ENCODE measurements around the gene CNTFR.

- no peak for TF ChIP-seq POLR2A (IDR thresholded peaks at IDR 0.05; ENCODE audit: control extremely low read depth in 1 of 2, low read depth in 2 of 2, low read length in 2 of 2)
- no peak for TF ChIP-seq EP300 (IDR thresholded peaks at IDR 0.05; ENCODE audit: borderline replicate concordance in 1 of 2, low read depth in 2 of 2, low read length in 2 of 2)
- no peak for TF ChIP-seq PHF8 (conservative IDR thresholded peaks at IDR 0.05; ENCODE audit: low read depth, low read length)
- no peak for TF ChIP-seq HDAC6 (IDR thresholded peaks at IDR 0.05; ENCODE audit: low read depth, low read length)
- TF ChIP-seq EZH2 (IDR thresholded peaks at IDR 0.05; ENCODE audit: low read depth, low read length, severe bottlenecking) = no peak
- no peak for TF ChIP-seq CTCF (IDR thresholded peaks at IDR 0.05; ENCODE audit: control extremely low read depth in 1 of 3, insufficient read depth in 1 of 3, low read depth in 1 of 3, low read length in 3 of 3)
- TF ChIP-seq ZNF274 (IDR thresholded peaks at IDR 0.05; ENCODE audit: borderline replicate concordance, extremely low read depth, low read length) = no peak
- TF ChIP-seq GABPA (IDR thresholded peaks at IDR 0.05; ENCODE audit: borderline replicate concordance, insufficient read depth, low read length) = no peak
- no peak for TF ChIP-seq NRF1 (IDR thresholded peaks at IDR 0.05; ENCODE audit: low read depth, low read length)
These were observed 17.4 kb upstream of the CNTFR start for GRCh38 chr9:34606905-34607304.

Measured in H1 (cell line).